Measurements from ENCODE around the gene DNAJC21. TPM values are rescaled to one million over a fixed set of nuclear protein-coding genes. Genes with fewer than 3 reads are reported as not detected.
"Not testable (repeated sequence)": the region's sequence is repeated elsewhere in the genome, so short reads cannot be mapped to it uniquely, and the experiment has no call there.

Gene DNAJC21
- total RNA-seq, 1 donor from 2014 or later, result 48.1 TPM

- H3K36me3 Mint-ChIP-seq (ENCODE audit: insufficient read depth), result peaks cover 8% of the 10 kb centered on the region
- no peak for DNase-seq (ENCODE audit: low spot score, unreplicated experiment)
- H3K9me3 Mint-ChIP-seq (ENCODE audit: low read depth), result no peaks in the 10 kb centered on the region
- no peaks in the 10 kb centered on the region for H3K27me3 Mint-ChIP-seq
- TF ChIP-seq CTCF (IDR thresholded peaks at IDR 0.05; ENCODE audit: unreplicated experiment), result peak; percentile 24
- no peak overlapping the region for H3K4me3 Mint-ChIP-seq (ENCODE audit: low read depth)
- H3K27ac Mint-ChIP-seq, result no peak overlapping the region
- H3K4me1 Mint-ChIP-seq (ENCODE audit: low read depth), result peaks cover 22% of the 10 kb centered on the region
These were observed 10.3 kb upstream of the DNAJC21 start for GRCh38 chr5:34919077-34919476.

GRCh38 chr5:34923256-34923655 lies 6.1 kb upstream of the DNAJC21 start:
- not testable (repeated sequence) for DNase-seq (ENCODE audit: low spot score, unreplicated experiment); H3K4me3 Mint-ChIP-seq (ENCODE audit: low read depth); H3K4me1 Mint-ChIP-seq (ENCODE audit: low read depth); H3K9me3 Mint-ChIP-seq (ENCODE audit: low read depth); H3K27me3 Mint-ChIP-seq; H3K27ac Mint-ChIP-seq
- peaks cover 15% of the 10 kb centered on the region for H3K36me3 Mint-ChIP-seq (ENCODE audit: insufficient read depth)

- Mint-ChIP-seq H3K27me3 (no peaks in the 10 kb centered on the region), H3K4me1 (ENCODE audit: low read depth) (peaks cover 3% of the 10 kb centered on the region), H3K27ac (peak overlapping the region; percentile 29), H3K9me3 (ENCODE audit: low read depth) (no peaks in the 10 kb centered on the region), H3K36me3 (ENCODE audit: insufficient read depth) (peaks cover 15% of the 10 kb centered on the region), H3K4me3 (ENCODE audit: low read depth) (no peak overlapping the region)
- no peak for DNase-seq (ENCODE audit: low spot score, unreplicated experiment)
- no peak for TF ChIP-seq CTCF (IDR thresholded peaks at IDR 0.05; ENCODE audit: unreplicated experiment)
These were observed 5.5 kb upstream of the DNAJC21 start for GRCh38 chr5:34923694-34924461.

- H3K27ac Mint-ChIP-seq, result no peak overlapping the region
These were observed 4.9 kb upstream of the DNAJC21 start for GRCh38 chr5:34924462-34924765.

GRCh38 chr5:34926318-34926888 lies 3.0 kb upstream of the DNAJC21 start:
- no peaks in the 10 kb centered on the region for H3K9me3 Mint-ChIP-seq (ENCODE audit: low read depth)
- H3K27me3 Mint-ChIP-seq, result no peaks in the 10 kb centered on the region
- DNase-seq (ENCODE audit: low spot score, unreplicated experiment), result no peak
- no peak overlapping the region for H3K27ac Mint-ChIP-seq
- no peak overlapping the region for H3K4me3 Mint-ChIP-seq (ENCODE audit: low read depth)
- no peak for TF ChIP-seq CTCF (IDR thresholded peaks at IDR 0.05; ENCODE audit: unreplicated experiment)
- H3K36me3 Mint-ChIP-seq (ENCODE audit: insufficient read depth), result peaks cover 12% of the 10 kb centered on the region
- H3K4me1 Mint-ChIP-seq (ENCODE audit: low read depth), result peaks cover 13% of the 10 kb centered on the region

More at GRCh38 chr5:34924462-34924765, 4.9 kb upstream of the DNAJC21 start:
- peaks cover 15% of the 10 kb centered on the region for H3K36me3 Mint-ChIP-seq (ENCODE audit: insufficient read depth)
- DNase-seq (ENCODE audit: low spot score, unreplicated experiment), result no peak
- no peaks in the 10 kb centered on the region for H3K9me3 Mint-ChIP-seq (ENCODE audit: low read depth)
- H3K4me3 Mint-ChIP-seq (ENCODE audit: low read depth), result no peak overlapping the region
- peaks cover 4% of the 10 kb centered on the region for H3K4me1 Mint-ChIP-seq (ENCODE audit: low read depth)
- no peaks in the 10 kb centered on the region for H3K27me3 Mint-ChIP-seq
- no peak for TF ChIP-seq CTCF (IDR thresholded peaks at IDR 0.05; ENCODE audit: unreplicated experiment)

- Mint-ChIP-seq H3K9me3 (ENCODE audit: low read depth) (no peaks in the 10 kb centered on the region), H3K27ac (no peak overlapping the region), H3K36me3 (ENCODE audit: insufficient read depth) (peaks cover 12% of the 10 kb centered on the region), H3K27me3 (no peaks in the 10 kb centered on the region), H3K4me3 (ENCODE audit: low read depth) (peak overlapping the region; percentile 40), H3K4me1 (ENCODE audit: low read depth) (peaks cover 18% of the 10 kb centered on the region)
- TF ChIP-seq CTCF (IDR thresholded peaks at IDR 0.05; ENCODE audit: unreplicated experiment), result no peak
- no peak for DNase-seq (ENCODE audit: low spot score, unreplicated experiment)
These were observed 1.6 kb upstream of the DNAJC21 start for GRCh38 chr5:34927785-34928184.

All from progenitor cell of endocrine pancreas (in vitro differentiated cells).